A549 treated with Mapracorat at 1 μM for 4 hours (cell line): ENCODE results near the gene SARDH. TPM values are rescaled to one million over a fixed set of nuclear protein-coding genes. Genes with fewer than 3 reads are reported as not detected.

Experiments used
- total RNA-seq: library from RNA; stranded (reverse); fragments of 200-300 nt; extraction: Qiagen RNA extraction; gene quantifications from 5 replicates; pipeline ENCODE4 v1.2.3, GENCODE V29; 2022

Gene SARDH, protein sequence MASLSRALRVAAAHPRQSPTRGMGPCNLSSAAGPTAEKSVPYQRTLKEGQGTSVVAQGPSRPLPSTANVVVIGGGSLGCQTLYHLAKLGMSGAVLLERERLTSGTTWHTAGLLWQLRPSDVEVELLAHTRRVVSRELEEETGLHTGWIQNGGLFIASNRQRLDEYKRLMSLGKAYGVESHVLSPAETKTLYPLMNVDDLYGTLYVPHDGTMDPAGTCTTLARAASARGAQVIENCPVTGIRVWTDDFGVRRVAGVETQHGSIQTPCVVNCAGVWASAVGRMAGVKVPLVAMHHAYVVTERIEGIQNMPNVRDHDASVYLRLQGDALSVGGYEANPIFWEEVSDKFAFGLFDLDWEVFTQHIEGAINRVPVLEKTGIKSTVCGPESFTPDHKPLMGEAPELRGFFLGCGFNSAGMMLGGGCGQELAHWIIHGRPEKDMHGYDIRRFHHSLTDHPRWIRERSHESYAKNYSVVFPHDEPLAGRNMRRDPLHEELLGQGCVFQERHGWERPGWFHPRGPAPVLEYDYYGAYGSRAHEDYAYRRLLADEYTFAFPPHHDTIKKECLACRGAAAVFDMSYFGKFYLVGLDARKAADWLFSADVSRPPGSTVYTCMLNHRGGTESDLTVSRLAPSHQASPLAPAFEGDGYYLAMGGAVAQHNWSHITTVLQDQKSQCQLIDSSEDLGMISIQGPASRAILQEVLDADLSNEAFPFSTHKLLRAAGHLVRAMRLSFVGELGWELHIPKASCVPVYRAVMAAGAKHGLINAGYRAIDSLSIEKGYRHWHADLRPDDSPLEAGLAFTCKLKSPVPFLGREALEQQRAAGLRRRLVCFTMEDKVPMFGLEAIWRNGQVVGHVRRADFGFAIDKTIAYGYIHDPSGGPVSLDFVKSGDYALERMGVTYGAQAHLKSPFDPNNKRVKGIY
- total RNA-seq: 0.07 to 0.19 TPM (median 0.08 TPM) in 4 of 5 replicates, not detected in the other

GRCh38 chr9:133737774-133738639 is at the start of gene SARDH:
SARDH (minus strand) TSS chr9:133738352; CDS start chr9:133734173, 4,179 bp downstream.

DNA sequence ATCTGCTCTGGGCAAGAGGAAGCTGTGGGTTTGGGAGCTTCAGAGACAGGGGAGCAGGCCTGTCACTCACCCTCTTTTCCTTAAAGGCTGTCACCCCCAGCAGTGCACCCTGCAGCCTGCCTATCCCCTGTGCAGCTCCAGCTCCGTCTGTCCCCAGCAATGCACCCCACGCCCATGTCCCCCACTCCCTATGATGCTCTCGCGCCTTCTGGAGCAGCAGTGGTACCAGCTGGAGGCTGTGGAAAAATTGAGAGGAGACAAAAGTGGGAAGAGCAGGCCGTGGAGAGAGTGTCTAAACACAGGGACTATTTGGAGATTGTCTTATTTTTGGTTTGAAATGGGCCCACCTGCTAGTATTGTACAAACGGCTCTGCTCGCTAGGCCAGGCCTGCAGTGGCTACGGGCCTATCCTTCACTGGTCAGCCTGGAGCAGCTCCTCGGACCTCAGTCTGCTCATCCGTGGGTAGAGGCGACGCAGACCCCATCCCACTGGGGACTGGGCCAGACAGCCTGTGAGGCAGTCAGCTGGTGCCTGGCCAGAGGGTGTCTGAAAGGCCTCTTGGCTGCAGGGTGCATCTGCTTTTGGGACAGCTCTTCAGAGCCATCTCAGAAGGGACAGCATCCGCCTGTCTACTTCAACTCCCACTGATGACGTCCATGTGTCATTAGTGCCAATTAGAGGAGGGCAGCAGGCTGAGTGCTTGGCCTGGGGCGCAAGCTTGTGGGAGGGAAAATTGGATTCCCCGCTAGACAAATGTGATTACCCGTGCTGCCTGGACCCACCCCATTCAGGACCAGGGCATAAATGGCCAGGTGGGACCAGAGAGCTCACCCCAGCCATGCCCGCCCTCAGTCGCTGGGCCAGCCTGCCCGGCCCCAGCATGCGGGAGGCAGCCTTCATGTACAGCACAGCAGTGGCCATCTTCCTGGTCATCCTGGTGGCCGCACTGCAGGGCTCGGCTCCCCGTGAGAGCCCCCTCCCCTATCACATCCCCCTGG is 102.3 kb downstream of the SARDH start, which contains the start of gene DBH:
Gene DBH, plus strand, starts transcription at position 831 of the 999 bp plus-strand sequence. Its CDS starts 9 bp downstream, at position 840.

Other genes with a start within 250 kb of the SARDH start
- gene MYMK, start 213.4 kb downstream of the SARDH start, total RNA-seq: not detected in 5 replicates
- not detected in 5 replicates for gene ADAMTSL2, start 203.6 kb downstream of the SARDH start, total RNA-seq
- not detected in 5 replicates for gene FAM163B, start 129.0 kb downstream of the SARDH start, total RNA-seq
- not detected in 5 replicates for gene DBH, start 102.0 kb downstream of the SARDH start, total RNA-seq